GM12878 (cell line): ENCODE measurements around the gene CALHM3. TPM values are rescaled to one million over a fixed set of nuclear protein-coding genes. Genes with fewer than 3 reads are reported as not detected.

ENCODE experiments used
- ATAC-seq: fragments of 200-7000 bp; cut with Tn5 transposase; 3 replicates; pipeline ENCODE4 v1.9.1; 2020; ENCODE audit warnings: mild to moderate bottlenecking, moderate library complexity
- BruUV-seq: library from RNA; stranded (reverse); fragments of 400-500 nt; replicated peaks from 2 replicates; lab custom pipeline; 2021; lab: Mats Ljungman, UMichigan
- CTCF ChIA-PET: fragments of 300-600 bp; sonication (Branson Sonifier 250); formaldehyde crosslinking; extraction: SDS; loops from one replicate; lab custom pipeline; 2021; ENCODE audit warnings: inconsistent platforms; lab: Yijun Ruan, JAX
- POLR2A ChIA-PET: fragments of 350-600 bp; formaldehyde crosslinking; extraction: SDS; loops from one replicate; lab custom pipeline; 2021; ENCODE audit warnings: inconsistent platforms; lab: Charles Lee
- RAD21 ChIA-PET: fragments of 300-600 bp; sonication (Branson Sonifier 250); formaldehyde crosslinking; loops from one replicate; lab custom pipeline; 2023; ENCODE audit warnings: antibody characterized with exemption; ENCODE audit not compliant: unreplicated experiment; lab: Charles Lee
- SMC1A ChIA-PET: fragments of 300-600 bp; sonication (Branson Sonifier 250); formaldehyde crosslinking; loops from one replicate; lab custom pipeline; 2023; ENCODE audit not compliant: unreplicated experiment, uncharacterized antibody; lab: Charles Lee
- DNase-seq: peaks from one replicate; pipeline ENCODE4 v3.0.0-alpha.2; 2011; ENCODE audit warnings: low read depth, low spot score
- FAIRE-seq: peaks from 3 replicates; lab custom pipeline; 2011; peaks lifted over from hg19 to GRCh38; lab: Jason Lieb, UNC
- H2AFZ ChIP-seq: 2 replicates; pipeline ENCODE4 v1.6.0; 2011; ENCODE audit warnings: low read depth, low read length, control low read depth; ENCODE audit not compliant: control insufficient read depth
- H3K27ac ChIP-seq: 2 replicates; pipeline ENCODE4 v1.5.1; 2011; ENCODE audit warnings: control low read depth; ENCODE audit not compliant: control insufficient read depth, insufficient read depth
- H3K27me3 ChIP-seq, 2 experiments: replicated peaks in 1 of 2; 2 replicates each; pipeline versions ENCODE4 v1.6.0 to v1.6.1; 2011; ENCODE audit warnings: low read length in 1 of 2; ENCODE audit not compliant: control insufficient read depth in 2 of 2, insufficient read depth in 2 of 2
- H3K36me3 ChIP-seq, 2 experiments: 2 replicates each; pipeline ENCODE4 v1.5.1; 2011; ENCODE audit warnings: low read length in 1 of 2; ENCODE audit not compliant: control insufficient read depth in 2 of 2, insufficient read depth in 2 of 2
- H3K4me1 ChIP-seq: 2 replicates; pipeline ENCODE4 v1.6.1; 2011; ENCODE audit warnings: mild to moderate bottlenecking, low read length, moderate library complexity, mixed read lengths; ENCODE audit not compliant: control insufficient read depth, insufficient read depth
- H3K4me2 ChIP-seq: 2 replicates; pipeline ENCODE4 v1.6.0; 2011; ENCODE audit warnings: control low read depth; ENCODE audit not compliant: control insufficient read depth, insufficient read depth
- H3K4me3 ChIP-seq: fragments of 200-600 bp; sonication (generic); 2 replicates; pipeline ENCODE4 v1.5.1; 2016
- H3K79me2 ChIP-seq: 2 replicates; pipeline ENCODE4 v1.6.0; 2011; ENCODE audit warnings: low read length; ENCODE audit not compliant: control insufficient read depth, insufficient read depth
- H3K9ac ChIP-seq: 2 replicates; pipeline ENCODE4 v1.8.0; 2011; ENCODE audit warnings: low read length, control low read depth, mixed read lengths; ENCODE audit not compliant: control insufficient read depth, insufficient read depth
- H3K9me3 ChIP-seq: replicated peaks from 3 replicates; pipeline ENCODE4 v1.5.1; 2011; ENCODE audit warnings: mild to moderate bottlenecking, low read length; ENCODE audit not compliant: control insufficient read depth, insufficient read depth
- H4K20me1 ChIP-seq: 2 replicates; pipeline ENCODE4 v1.6.0; 2011; ENCODE audit not compliant: control insufficient read depth, insufficient read depth
- ATF2 ChIP-seq: IDR thresholded peaks from 2 replicates; pipeline ENCODE4 v1.6.1; 2012; ENCODE audit warnings: low read length, inconsistent platforms
- BCL3 ChIP-seq: IDR thresholded peaks from 2 replicates; pipeline ENCODE4 v1.6.1; 2011; ENCODE audit warnings: borderline replicate concordance, low read depth, mild to moderate bottlenecking, moderate library complexity, low read length; ENCODE audit not compliant: insufficient read depth, poor library complexity, severe bottlenecking
- BRCA1 ChIP-seq: IDR thresholded peaks from 2 replicates; pipeline ENCODE4 v1.6.1; 2011; ENCODE audit warnings: low read depth, low read length, improper control_type of control experiment
- CBFB ChIP-seq: IDR thresholded peaks from 2 replicates; pipeline ENCODE4 v1.6.1; 2016; ENCODE audit warnings: antibody characterized with exemption, low read depth
- CEBPB ChIP-seq, 2 experiments: fragments of 150-350 bp in 1 of 2; IDR thresholded peaks; 2 replicates each; pipeline ENCODE4 v1.6.1; 2012 to 2014; ENCODE audit warnings: low read depth in 2 of 2, low read length in 2 of 2, borderline replicate concordance in 1 of 2, inconsistent platforms in 1 of 2
- ELK1 ChIP-seq: IDR thresholded peaks from 2 replicates; pipeline ENCODE4 v1.6.1; 2012; ENCODE audit warnings: low read depth, low read length, improper control_type of control experiment
- EP300 ChIP-seq, 2 experiments: fragments of 150-350 bp in 1 of 2; IDR thresholded peaks; 2 replicates each; pipeline ENCODE4 v1.6.1; 2011 to 2012; ENCODE audit warnings: low read depth in 2 of 2, low read length in 2 of 2, borderline replicate concordance in 1 of 2, improper control_type of control experiment in 1 of 2, inconsistent platforms in 1 of 2; ENCODE audit not compliant: control insufficient read depth in 1 of 2
- ESRRA ChIP-seq: IDR thresholded peaks from 2 replicates; pipeline ENCODE4 v1.6.1; 2012; ENCODE audit warnings: mild to moderate bottlenecking, low read length, improper control_type of control experiment
- HDGF ChIP-seq: fragments of 450-650 bp; IDR thresholded peaks from 2 replicates; pipeline ENCODE4 v1.6.1; 2016; ENCODE audit warnings: antibody characterized with exemption
- MLLT1 ChIP-seq: fragments of 450-650 bp; IDR thresholded peaks from 2 replicates; pipeline ENCODE4 v1.6.1; 2016; ENCODE audit warnings: mild to moderate bottlenecking
- PBX3 ChIP-seq: IDR thresholded peaks from 2 replicates; pipeline ENCODE4 v1.6.1; 2011; ENCODE audit warnings: mild to moderate bottlenecking, low read depth, low read length, moderate library complexity; ENCODE audit not compliant: insufficient replicate concordance
- PKNOX1 ChIP-seq: fragments of 450-650 bp; IDR thresholded peaks from 2 replicates; pipeline ENCODE4 v1.6.1; 2016; ENCODE audit warnings: mild to moderate bottlenecking
- POLR2AphosphoS2 ChIP-seq: IDR thresholded peaks from 2 replicates; pipeline ENCODE4 v1.6.1; 2011; ENCODE audit warnings: low read depth, mild to moderate bottlenecking, low read length, improper control_type of control experiment, moderate library complexity
- RCOR1 ChIP-seq: conservative IDR thresholded peaks from 2 replicates; pipeline ENCODE4 v1.6.1; 2012; ENCODE audit warnings: low read depth, low read length, improper control_type of control experiment
- WGBS: methylation state at CpG from one replicate; pipeline ENCODE4 v1.1.6; 2016; ENCODE audit warnings: low lambda C conversion rate; ENCODE audit not compliant: insufficient replicate concordance, insufficient coverage; ENCODE audit errors: missing lambda C conversion rate; 5-methylcytosine and 5-hydroxymethylcytosine counted together
- in situ Hi-C: fragments of 300-500 bp; cut with MboI; formaldehyde crosslinking; loops from 9 replicates; pipeline ENCODE4 v1.14.3; 2018; ENCODE audit warnings: mixed read lengths
- intact Hi-C: fragments of 100-400 bp; cut with micrococcal nuclease; formaldehyde crosslinking; loops from one replicate; pipeline ENCODE4 v1.14.2; 2022; ENCODE audit not compliant: unreplicated experiment
- polyA plus RNA-seq, 11 experiments: library from polyadenylated mRNA; depleted of rRNA in 4 of 11; unstranded in 6 of 11; stranded (reverse) in 5 of 11; fragments of >200 nt; fragmentation: Nextera tagmentation in 4 of 11; fragmentation: Illumina TruSeq in 1 of 11; extraction: Ambion mirVana in 4 of 11; extraction: Trizol in 1 of 11; gene quantifications; 1 replicate in 1 of 11; 2 replicates in 10 of 11; pipeline versions ENCODE4 v1.2.1 to v1.2.3, GENCODE V29; 2011 to 2016; ENCODE audit warnings: inconsistent platforms in 2 of 11, missing spikeins in 2 of 11, low read depth in 1 of 11
- total RNA-seq, 4 experiments: library from RNA; depleted of rRNA in 3 of 4; stranded (reverse); fragments of >200 nt in 3 of 4; fragmentation: Illumina TruSeq in 1 of 4; extraction: Trizol in 1 of 4; gene quantifications; 2 replicates each; pipeline versions ENCODE4 v1.2.1 to v1.2.3, GENCODE V29; 2013 to 2021

Gene CALHM3
- total and polyA plus RNA-seq, 10 of the 15 experiments (the other 5 are each of a cell fraction or from before 2014, with no cell fraction given), result 0.03 to 0.42 (median 0.11) TPM; not detected in 5

DNA sequence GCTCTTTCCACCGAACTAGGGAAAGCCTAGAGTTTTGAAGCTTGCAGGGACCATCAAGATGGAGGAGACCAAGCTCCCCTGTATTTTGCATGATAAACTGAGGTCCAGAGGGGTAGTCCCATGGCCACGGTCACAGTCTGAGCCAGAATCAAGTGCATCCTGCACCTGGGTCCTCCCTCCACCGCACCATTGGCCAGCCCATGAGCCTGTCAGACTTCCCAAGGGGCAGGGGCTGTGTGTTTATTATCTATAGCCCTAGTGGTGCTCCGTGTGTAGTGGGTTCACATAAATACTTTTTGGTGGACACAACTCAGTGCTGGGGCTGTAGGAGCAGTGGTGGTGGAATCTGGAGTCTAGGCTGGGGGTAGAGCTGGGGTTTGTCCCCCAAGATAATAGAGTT lies 3.6 kb downstream of the CALHM3 start:
- Histone ChIP-seq H3K4me1 (peaks cover 36% of the 10 kb centered on the region), H3K4me3 (no peak overlapping the region), H3K27ac (no peak overlapping the region), H3K9me3 (no peaks in the 10 kb centered on the region), H4K20me1 (no peaks in the 10 kb centered on the region), H3K36me3 (no peaks in the 10 kb centered on the region), H2AFZ (no peak overlapping the region), H3K27me3 (no peaks in the 10 kb centered on the region), H3K9ac (no peak overlapping the region), H3K79me2 (no peaks in the 10 kb centered on the region), H3K4me2 (no peak overlapping the region)
- in situ Hi-C loops, result loop anchor here (5.0 kb wide), 1 partner anchor 58 kb away; no protein-coding TSS in a partner anchor
- ChIA-PET SMC1A (interaction anchor here (1.2 to 9.8 kb wide), 11 partner anchors 9 to 58 kb away, joined by 3 to 124 read pairs (median 10); partner anchors contain the start of genes CALHM1 and CALHM2), RAD21 (interaction anchor here (0.7 to 4.7 kb wide), 11 partner anchors 8 to 825 kb away, joined by 3 to 73 read pairs (median 3); partner anchors contain the start of genes CALHM1 and CALHM2), POLR2A (interaction anchor here (0.5 to 3.8 kb wide), 6 partner anchors 10 to 294 kb away, joined by 5 to 35 read pairs (median 11); partner anchors contain the start of genes CALHM1 and CALHM2), CTCF (interaction anchor here (0.7 to 10.6 kb wide), 18 partner anchors 9 to 407 kb away, joined by 3 to 195 read pairs (median 9); partner anchors contain the start of genes CALHM1, CALHM2, NEURL1 and NT5C2)
- ATAC-seq (no peak), DNase-seq (no peak), FAIRE-seq (no peak)
- no TSS peak for BruUV-seq
- WGBS, result 74% methylated on average over 4 of the region's 4 CpGs
- intact Hi-C loops, result no loop called here
- no peak for TF ChIP-seq EP300 (IDR thresholded peaks at IDR 0.05; ENCODE audit: borderline replicate concordance in 1 of 2, control insufficient read depth in 1 of 2, low read depth in 2 of 2, low read length in 2 of 2)
- peak; percentile 36; the same call in 1 of the 2 replicates for TF ChIP-seq PKNOX1
- TF ChIP-seq CEBPB (IDR thresholded peaks at IDR 0.05; ENCODE audit: borderline replicate concordance in 1 of 2, low read depth in 2 of 2, low read length in 2 of 2), result no peak
- no peak for TF ChIP-seq MLLT1
- TF ChIP-seq ELK1, result no peak
- no peak for TF ChIP-seq ATF2
- TF ChIP-seq ESRRA, result no peak
- no peak for TF ChIP-seq HDGF
- no peak for TF ChIP-seq POLR2AphosphoS2
- no peak for TF ChIP-seq BCL3
- no peak for TF ChIP-seq RCOR1
- TF ChIP-seq BRCA1, result no peak
- no peak for TF ChIP-seq CBFB
- peak; percentile 17 for TF ChIP-seq PBX3
